ENCODE data around the gene SLC25A30.

SLC25A30 gene

GRCh38 chr13:45411221-45411620, 7.0 kb downstream of the SLC25A30 start:
- Histone ChIP-seq H3K4me3 (ENCODE audit: low read length) (no peak overlapping the region), H3K36me3 (replicated peaks; ENCODE audit: insufficient read depth, low read length) (no peaks in the 10 kb centered on the region), H4K20me1 (ENCODE audit: insufficient read depth, low read length) (no peaks in the 10 kb centered on the region), H3K4me1 (ENCODE audit: low read length) (no peaks in the 10 kb centered on the region), H3K27ac (ENCODE audit: low read length) (no peak overlapping the region), H3K9me2 (replicated peaks; ENCODE audit: insufficient read depth, low read length) (no peaks in the 10 kb centered on the region), H3K79me2 (ENCODE audit: low read length) (no peaks in the 10 kb centered on the region), H3F3A (ENCODE audit: insufficient read depth, low read length) (no peaks in the 10 kb centered on the region), H2AFZ (ENCODE audit: low read length) (no peak overlapping the region), H3K4me2 (ENCODE audit: low read depth, low read length) (no peak overlapping the region), H3K9me3 (replicated peaks; ENCODE audit: insufficient read depth, low read length) (no peaks in the 10 kb centered on the region), H3K9ac (ENCODE audit: low read length) (no peak overlapping the region), H3K27me3 (replicated peaks; ENCODE audit: insufficient read depth, low read length) (no peaks in the 10 kb centered on the region)
- TF ChIP-seq CTCF (IDR thresholded peaks at IDR 0.05; ENCODE audit: low read length) (no peak), EZH2 (optimal IDR thresholded peaks at IDR 0.05; ENCODE audit: low read depth, low read length) (no peak), EZH2phosphoT487 (IDR thresholded peaks at IDR 0.05; ENCODE audit: low read length) (no peak)
- no peak for DNase-seq

GRCh38 chr13:45410466-45410865, 7.7 kb downstream of the SLC25A30 start:
- Histone ChIP-seq H3F3A (ENCODE audit: insufficient read depth, low read length) (no peaks in the 10 kb centered on the region), H3K79me2 (ENCODE audit: low read length) (no peaks in the 10 kb centered on the region), H2AFZ (ENCODE audit: low read length) (no peak overlapping the region), H3K9me3 (replicated peaks; ENCODE audit: insufficient read depth, low read length) (no peaks in the 10 kb centered on the region), H3K4me3 (ENCODE audit: low read length) (no peak overlapping the region), H3K36me3 (replicated peaks; ENCODE audit: insufficient read depth, low read length) (no peaks in the 10 kb centered on the region), H3K4me2 (ENCODE audit: low read depth, low read length) (no peak overlapping the region), H4K20me1 (ENCODE audit: insufficient read depth, low read length) (no peaks in the 10 kb centered on the region), H3K9me2 (replicated peaks; ENCODE audit: insufficient read depth, low read length) (no peaks in the 10 kb centered on the region), H3K27me3 (replicated peaks; ENCODE audit: insufficient read depth, low read length) (no peaks in the 10 kb centered on the region), H3K9ac (ENCODE audit: low read length) (no peak overlapping the region), H3K4me1 (ENCODE audit: low read length) (no peaks in the 10 kb centered on the region), H3K27ac (ENCODE audit: low read length) (no peak overlapping the region)
- no peak for DNase-seq
- no peak for TF ChIP-seq CTCF (IDR thresholded peaks at IDR 0.05; ENCODE audit: low read length)
- TF ChIP-seq EZH2phosphoT487 (IDR thresholded peaks at IDR 0.05; ENCODE audit: low read length): no peak
- TF ChIP-seq EZH2 (optimal IDR thresholded peaks at IDR 0.05; ENCODE audit: low read depth, low read length): no peak

GRCh38 chr13:45410001-45410400, 8.2 kb downstream of the SLC25A30 start:
- no peaks in the 10 kb centered on the region for H3K36me3 ChIP-seq (replicated peaks; ENCODE audit: insufficient read depth, low read length)
- H3K9me2 ChIP-seq (replicated peaks; ENCODE audit: insufficient read depth, low read length): no peaks in the 10 kb centered on the region
- TF ChIP-seq EZH2 (optimal IDR thresholded peaks at IDR 0.05; ENCODE audit: low read depth, low read length) (no peak), CTCF (IDR thresholded peaks at IDR 0.05; ENCODE audit: low read length) (no peak), EZH2phosphoT487 (IDR thresholded peaks at IDR 0.05; ENCODE audit: low read length) (no peak)
- H3K4me3 ChIP-seq (ENCODE audit: low read length): no peak overlapping the region
- no peak overlapping the region for H3K27ac ChIP-seq (ENCODE audit: low read length)
- DNase-seq: no peak
- no peaks in the 10 kb centered on the region for H3K79me2 ChIP-seq (ENCODE audit: low read length)
- H3K9me3 ChIP-seq (replicated peaks; ENCODE audit: insufficient read depth, low read length): no peaks in the 10 kb centered on the region
- no peak overlapping the region for H3K9ac ChIP-seq (ENCODE audit: low read length)
- H3K4me1 ChIP-seq (ENCODE audit: low read length): no peaks in the 10 kb centered on the region
- H3K27me3 ChIP-seq (replicated peaks; ENCODE audit: insufficient read depth, low read length): no peaks in the 10 kb centered on the region
- H3F3A ChIP-seq (ENCODE audit: insufficient read depth, low read length): no peaks in the 10 kb centered on the region
- no peak overlapping the region for H3K4me2 ChIP-seq (ENCODE audit: low read depth, low read length)
- no peaks in the 10 kb centered on the region for H4K20me1 ChIP-seq (ENCODE audit: insufficient read depth, low read length)
- H2AFZ ChIP-seq (ENCODE audit: low read length): no peak overlapping the region

Measured in MM.1S (cell line).